ENCODE data around the gene ZNF254. TPM values are rescaled to one million over a fixed set of nuclear protein-coding genes. Genes with fewer than 3 reads are reported as not detected.

ZNF254 gene
- total and polyA plus RNA-seq, 9 of the 15 experiments (the other 6 are each of a cell fraction or from before 2014, with no cell fraction given) = 10.7 to 22.1 (median 14.2) TPM

- H3K27me3 ChIP-seq (ENCODE audit: control insufficient read depth in 2 of 2, insufficient read depth in 2 of 2, low read length in 2 of 2) = no peaks in the 10 kb centered on the region
- no peaks in the 10 kb centered on the region for H3K79me2 ChIP-seq (ENCODE audit: control insufficient read depth, insufficient read depth, low read length)
- in situ Hi-C loops (cut with MboI) (no loop called here), intact Hi-C loops (cut with micrococcal nuclease) (no loop called here)
- no peaks in the 10 kb centered on the region for H3K9me1 ChIP-seq (ENCODE audit: control insufficient read depth, insufficient read depth, low read length)
- no peak for DNase-seq (ENCODE audit: extremely low read depth in 1 of 4, low spot score in 3 of 4)
- TF ChIP-seq NFIC (IDR thresholded peaks at IDR 0.05) = no peak
- no peak for TF ChIP-seq CC2D1A (IDR thresholded peaks at IDR 0.05)
- no peak for TF ChIP-seq KDM2B (CRISPR knock-in tag; IDR thresholded peaks at IDR 0.05)
- TF ChIP-seq C11orf30 (IDR thresholded peaks at IDR 0.05; ENCODE audit: low read depth) = no peak
- no peak for TF ChIP-seq ZNF395 (CRISPR knock-in tag; IDR thresholded peaks at IDR 0.05)
- no peak for TF ChIP-seq SNAPC5 (CRISPR knock-in tag; IDR thresholded peaks at IDR 0.05)
- TF ChIP-seq POLR3G (IDR thresholded peaks at IDR 0.05; ENCODE audit: extremely low read depth, insufficient read length, insufficient replicate concordance) = no peak
- TF ChIP-seq ZEB2 (IDR thresholded peaks at IDR 0.05) = no peak
- TF ChIP-seq RBM14 (IDR thresholded peaks at IDR 0.05; ENCODE audit: borderline replicate concordance, insufficient read depth, low read depth, low read length) = no peak
- no peak for TF ChIP-seq PRMT5 (CRISPR knock-in tag; IDR thresholded peaks at IDR 0.05)
- TF ChIP-seq NFATC3 (IDR thresholded peaks at IDR 0.05) = no peak
- no peak for TF ChIP-seq MYNN (IDR thresholded peaks at IDR 0.05)
- no peak for TF ChIP-seq MYNN (CRISPR knock-in tag; IDR thresholded peaks at IDR 0.05)
- no peak for TF ChIP-seq POLR2H (tag; IDR thresholded peaks at IDR 0.05; ENCODE audit: low read depth)
- TF ChIP-seq FOSL1 (tag; conservative IDR thresholded peaks at IDR 0.05) = no peak
- TF ChIP-seq ZNF707 (CRISPR knock-in tag; conservative IDR thresholded peaks at IDR 0.05) = no peak
- no peak for TF ChIP-seq SP2 (IDR thresholded peaks at IDR 0.05; ENCODE audit: extremely low read depth, low read depth, low read length, poor library complexity, severe bottlenecking)
- no peak for TF ChIP-seq ZNF740 (CRISPR knock-in tag; IDR thresholded peaks at IDR 0.05)
- no peak for TF ChIP-seq ZNF740 (tag; IDR thresholded peaks at IDR 0.05)
- no peak for TF ChIP-seq ATF4 (CRISPR knock-in tag; IDR thresholded peaks at IDR 0.05)
- no peak overlapping the region for H2AFZ ChIP-seq (ENCODE audit: low read depth, low read length)
- BruUV-seq (replicated peaks) = no TSS peak
- no peak overlapping the region for H3K27ac ChIP-seq (ENCODE audit: extremely low read depth, low read depth, low read length)
- no peaks in the 10 kb centered on the region for H3K4me1 ChIP-seq (replicated peaks in 1 of 2; ENCODE audit: control insufficient read depth in 2 of 2, insufficient read depth in 2 of 2, low read length in 2 of 2)
- no peaks in the 10 kb centered on the region for H4K20me1 ChIP-seq (replicated peaks; ENCODE audit: control insufficient read depth, insufficient read depth, low read length)
- H3K4me3 ChIP-seq = no peak overlapping the region
- no peaks in the 10 kb centered on the region for H3K9me3 ChIP-seq (replicated peaks; ENCODE audit: control insufficient read depth, insufficient read depth, low read depth, low read length)
- H3K36me3 ChIP-seq (ENCODE audit: control insufficient read depth, insufficient read depth, low read length) = no peaks in the 10 kb centered on the region
- POLR2A ChIA-PET = no interaction called here
- no peak for ATAC-seq
- FAIRE-seq = no peak
- CTCF ChIA-PET (ENCODE audit: low intra/inter-chr PET ratio) = no interaction called here
- WGBS (ENCODE audit: insufficient coverage, low coverage, missing lambda C conversion rate) = 4% methylated on average over 15 of the region's 18 CpGs
- H3K9ac ChIP-seq (ENCODE audit: insufficient read depth in 1 of 2, low read depth in 2 of 2, low read length in 2 of 2) = no peak overlapping the region
- no peak overlapping the region for H3K4me2 ChIP-seq (ENCODE audit: insufficient read depth, low read length)
Observed at GRCh38 chr19:24177686-24178085, 90.7 kb downstream of the ZNF254 start.

Data from K562 (cell line).